Heart left ventricle (tissue), 13 donors: Measurements from ENCODE around the gene ARMH3.

Experiments used
- POLR2A ChIP-seq, 2 donors: fragments of 450-650 bp; IDR thresholded peaks; one replicate each; pipeline ENCODE4 v1.6.1; 2017; ENCODE audit warnings: antibody characterized with exemption in 2 of 2, mild to moderate bottlenecking in 2 of 2, moderate library complexity in 2 of 2
- TF ChIP-seq, protein P1 (sequence below), 12 donors: fragments of 200-600 bp; sonication (generic) in 4 of 12; IDR thresholded peaks; one replicate each; pipeline versions ENCODE4 v1.5.0 to v1.8.0; 2018 to 2022; ENCODE audit warnings: antibody characterized with exemption in 12 of 12, mild to moderate bottlenecking in 5 of 12
- donor health status: ischemic (EF 13 %, LVEDD 7.1; RV severe dilation, severe dysfunction).
- donor health status: DM: no; HTN: yes; CAD: no.
- donor health status: DM: no; HTN: no; CAD: no.
- donor health status: ischemic (EF 25% LVEDD 6.9; RV normal size, moderate dysfunction).
- donor health status: ischemic (EF 25% LVEDD 5.7; RV mildly dilated, moderate dysfunction).
- donor health status: ischemic (EF 35%, LVEDD 5.7; RV mildly dilated, moderate dysfunction).
- donor health status: nonischemic (EF 11% LVEDD 7.7; RV severe dilation, severe dysfunction).
- donor health status: DM: yes; HTN: yes; CAD: no.
- donor health status: PGD.
- donor health status: ischemic (EF 29% LVEDD 5.4; RV normal size, mild dysfunction).
- donor health status: nonischemic (EF 23%, LVEDD 6.1; RV moderate dilation, normal function).

DNA sequence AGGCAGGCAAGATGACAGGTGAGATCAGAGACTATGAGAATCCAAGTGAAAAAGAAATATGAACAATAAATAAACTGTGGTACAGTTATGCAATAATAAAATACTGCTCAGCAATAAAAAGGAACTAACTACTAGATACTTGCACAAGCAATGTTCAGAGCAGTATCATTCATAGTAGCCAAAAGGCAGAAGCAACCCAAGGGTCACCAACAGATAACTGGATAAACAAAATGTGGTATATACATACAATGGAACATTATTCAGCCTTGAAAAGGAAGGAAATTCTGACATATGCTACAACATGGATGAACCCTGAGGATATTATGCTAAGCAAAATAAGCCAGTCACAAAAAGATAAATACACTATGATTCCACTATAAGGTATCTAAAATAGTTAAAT is 135.4 kb downstream of the ARMH3 start:
- TF ChIP-seq, protein P1, sequence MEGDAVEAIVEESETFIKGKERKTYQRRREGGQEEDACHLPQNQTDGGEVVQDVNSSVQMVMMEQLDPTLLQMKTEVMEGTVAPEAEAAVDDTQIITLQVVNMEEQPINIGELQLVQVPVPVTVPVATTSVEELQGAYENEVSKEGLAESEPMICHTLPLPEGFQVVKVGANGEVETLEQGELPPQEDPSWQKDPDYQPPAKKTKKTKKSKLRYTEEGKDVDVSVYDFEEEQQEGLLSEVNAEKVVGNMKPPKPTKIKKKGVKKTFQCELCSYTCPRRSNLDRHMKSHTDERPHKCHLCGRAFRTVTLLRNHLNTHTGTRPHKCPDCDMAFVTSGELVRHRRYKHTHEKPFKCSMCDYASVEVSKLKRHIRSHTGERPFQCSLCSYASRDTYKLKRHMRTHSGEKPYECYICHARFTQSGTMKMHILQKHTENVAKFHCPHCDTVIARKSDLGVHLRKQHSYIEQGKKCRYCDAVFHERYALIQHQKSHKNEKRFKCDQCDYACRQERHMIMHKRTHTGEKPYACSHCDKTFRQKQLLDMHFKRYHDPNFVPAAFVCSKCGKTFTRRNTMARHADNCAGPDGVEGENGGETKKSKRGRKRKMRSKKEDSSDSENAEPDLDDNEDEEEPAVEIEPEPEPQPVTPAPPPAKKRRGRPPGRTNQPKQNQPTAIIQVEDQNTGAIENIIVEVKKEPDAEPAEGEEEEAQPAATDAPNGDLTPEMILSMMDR (IDR thresholded peaks at IDR 0.05), result no peak
- no peak for TF ChIP-seq POLR2A (IDR thresholded peaks at IDR 0.05)
